Daoy (cell line): ENCODE data around the gene CYP27C1. TPM values are rescaled to one million over a fixed set of nuclear protein-coding genes. Genes with fewer than 3 reads are reported as not detected.

ENCODE experiments used
- DNase-seq: peaks from one replicate; pipeline ENCODE4 v3.0.0-alpha.2; 2015; ENCODE audit warnings: low read depth
- total RNA-seq: library from RNA; depleted of rRNA; stranded (reverse); fragments of >200 nt; shearing (Covaris generic); gene quantifications from 2 replicates; pipeline ENCODE4 v1.2.3, GENCODE V29; 2014

Gene CYP27C1
- total RNA-seq, 1 experiment from 2014 or later = 0.34 TPM

DNA sequence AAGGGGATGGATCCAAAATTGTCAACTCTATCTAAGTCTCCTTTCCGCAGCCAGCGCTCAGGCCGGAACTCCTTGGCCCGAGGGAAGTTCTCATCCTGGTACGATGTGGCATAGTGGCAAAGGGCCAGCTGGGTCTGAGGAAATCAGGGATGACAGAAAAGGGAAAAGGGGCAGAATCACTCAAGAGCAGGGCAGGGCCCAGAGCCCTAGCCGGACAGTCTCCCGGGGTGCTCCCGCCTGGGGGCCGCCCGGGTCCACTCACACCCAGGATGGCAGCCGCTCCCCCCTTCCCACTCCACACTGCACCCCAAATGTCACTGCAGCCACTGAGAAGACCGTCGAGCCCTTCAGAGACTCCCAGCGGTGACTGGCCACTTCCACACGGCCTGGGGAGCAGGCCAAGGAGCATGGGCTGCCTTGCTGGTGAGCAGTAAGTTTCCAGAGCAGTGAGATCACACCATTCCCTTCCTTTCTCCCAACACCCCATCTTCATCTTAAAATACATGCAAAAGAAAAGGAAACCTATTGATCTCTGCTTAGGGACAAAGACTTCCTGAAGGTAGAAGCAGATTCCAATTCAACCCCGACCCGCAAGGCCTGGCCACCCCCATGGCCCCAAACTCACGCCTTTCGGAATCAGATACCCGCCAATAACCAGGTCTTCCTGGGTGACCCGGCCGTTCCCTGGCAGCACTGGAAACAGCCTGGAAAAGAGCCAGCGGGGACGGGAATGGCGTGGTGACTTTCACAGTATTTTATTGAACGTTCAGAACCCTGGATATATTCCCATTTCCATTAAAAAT is 26.7 kb downstream of the CYP27C1 start:
- DNase-seq = no peak

DNA sequence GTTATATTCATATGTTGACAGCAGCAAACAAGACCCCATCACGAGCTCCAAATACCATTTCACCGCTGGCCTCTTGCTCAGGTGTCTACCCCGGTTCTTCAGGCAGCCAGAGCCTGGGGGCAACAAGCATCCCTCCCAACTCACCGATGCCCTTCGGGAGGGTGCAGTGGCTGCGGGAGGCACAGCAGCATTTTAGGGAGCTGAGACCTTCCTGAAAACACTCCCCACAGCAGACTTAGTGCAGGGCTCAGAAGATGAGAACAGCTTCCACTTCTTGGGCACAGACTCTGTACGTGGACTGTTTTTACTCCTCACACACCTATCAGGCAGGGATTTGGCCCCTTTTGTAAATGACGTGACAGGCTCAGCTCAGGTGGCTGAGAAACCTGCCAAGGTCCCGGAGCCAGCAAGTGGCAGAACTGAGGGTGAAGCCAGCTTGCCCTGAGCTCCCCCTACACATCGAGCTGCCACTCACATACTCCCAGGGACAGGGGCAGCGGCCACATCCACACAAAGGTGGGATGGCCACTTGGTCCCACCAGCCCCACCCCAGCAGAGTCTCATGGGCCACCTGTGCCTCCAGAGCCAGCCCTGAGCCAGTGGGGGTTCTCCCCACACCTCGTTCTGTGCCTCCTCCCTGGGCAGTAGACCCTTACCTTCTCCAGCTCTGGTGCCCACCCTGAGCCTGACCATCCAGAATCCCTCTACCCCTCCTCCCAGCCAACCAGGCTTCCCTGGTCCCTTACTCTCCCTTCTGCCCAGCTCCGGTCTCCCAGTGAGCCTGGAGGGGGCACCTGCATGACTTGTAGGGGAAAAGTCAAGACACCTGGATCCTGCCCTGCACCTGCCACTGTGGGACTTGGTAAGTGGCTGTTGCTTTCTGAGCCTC is 28.5 kb downstream of the CYP27C1 start:
- DNase-seq = no peak

- no peak for DNase-seq
Observed at GRCh38 chr2:127188797-127189196, 31.3 kb downstream of the CYP27C1 start.

DNA sequence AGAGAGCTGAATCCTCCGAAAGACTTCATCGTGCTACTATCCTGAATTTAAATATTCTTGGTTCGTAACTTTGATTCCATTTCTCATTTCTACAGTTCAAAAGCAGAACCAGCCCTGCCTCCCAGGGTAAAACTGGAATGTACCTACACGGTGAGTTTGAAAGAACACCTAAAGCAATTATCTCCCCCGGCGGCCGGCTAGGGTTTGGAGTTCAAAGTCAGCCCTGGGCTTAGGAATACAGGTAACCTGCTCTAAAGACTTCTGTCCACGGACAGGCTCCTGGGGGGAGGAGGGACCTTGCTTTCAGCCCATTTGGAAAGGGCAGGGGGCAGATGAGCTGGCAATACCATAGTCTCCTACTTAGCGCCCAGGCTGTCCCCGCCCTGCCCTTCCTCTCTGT is 32.3 kb downstream of the CYP27C1 start:
- DNase-seq = no peak

DNA sequence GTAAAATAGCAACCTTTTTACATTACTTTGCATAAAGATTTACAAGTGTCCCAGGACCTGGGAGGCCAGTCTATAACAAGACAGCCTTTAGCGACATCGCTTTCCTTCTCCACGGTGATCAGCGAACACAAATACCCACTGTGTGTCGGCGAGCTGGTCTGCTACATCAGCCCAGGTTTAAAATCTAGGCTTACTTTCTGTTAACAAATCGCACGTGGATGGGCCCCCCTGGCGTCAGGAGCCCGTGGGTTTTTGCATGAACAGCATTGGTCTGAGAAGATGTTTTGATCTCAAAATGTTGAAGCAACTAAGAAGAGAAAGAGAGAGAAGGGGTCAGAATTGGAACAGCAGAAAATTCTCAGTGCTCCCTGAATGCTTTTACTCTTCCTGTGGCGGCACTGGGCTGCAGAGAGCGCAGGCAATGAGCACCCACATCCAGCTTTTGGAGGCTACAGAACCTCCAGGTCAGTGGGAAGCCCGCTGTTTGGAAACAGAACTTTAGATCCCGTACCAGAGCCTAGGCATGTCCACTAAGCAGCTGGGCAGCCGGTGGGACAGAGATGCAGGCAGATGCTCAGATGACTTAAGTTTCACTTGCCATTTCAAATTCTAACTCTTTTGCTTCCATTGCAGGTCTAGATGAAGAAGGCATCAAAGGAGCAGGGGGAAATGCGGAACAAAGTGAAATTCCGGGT is 32.9 kb downstream of the CYP27C1 start:
- DNase-seq = no peak

GRCh38 chr2:127185705-127186104 is 34.4 kb downstream of the CYP27C1 start:
- no peak for DNase-seq

- no peak for DNase-seq
Observed at GRCh38 chr2:127185093-127185492, 35.0 kb downstream of the CYP27C1 start.

DNA sequence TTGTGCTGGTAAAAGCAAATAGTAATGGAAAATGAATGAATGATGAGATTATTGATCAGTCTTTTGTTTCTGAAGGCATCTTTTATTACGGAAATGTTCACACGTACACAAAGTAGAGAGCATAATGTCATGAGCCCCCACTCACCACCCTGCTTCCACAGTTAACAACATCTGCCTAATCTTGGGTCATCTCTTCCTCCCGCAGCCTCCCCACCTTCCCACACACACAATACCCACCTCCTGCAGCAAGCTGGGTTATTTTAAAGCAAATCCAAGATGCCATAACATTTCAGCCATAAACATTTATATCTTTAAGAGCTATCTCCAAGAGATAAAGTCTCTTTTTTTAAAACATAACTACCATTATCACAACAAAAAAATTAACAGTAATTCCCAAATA is 36.3 kb downstream of the CYP27C1 start:
- DNase-seq = no peak

DNA sequence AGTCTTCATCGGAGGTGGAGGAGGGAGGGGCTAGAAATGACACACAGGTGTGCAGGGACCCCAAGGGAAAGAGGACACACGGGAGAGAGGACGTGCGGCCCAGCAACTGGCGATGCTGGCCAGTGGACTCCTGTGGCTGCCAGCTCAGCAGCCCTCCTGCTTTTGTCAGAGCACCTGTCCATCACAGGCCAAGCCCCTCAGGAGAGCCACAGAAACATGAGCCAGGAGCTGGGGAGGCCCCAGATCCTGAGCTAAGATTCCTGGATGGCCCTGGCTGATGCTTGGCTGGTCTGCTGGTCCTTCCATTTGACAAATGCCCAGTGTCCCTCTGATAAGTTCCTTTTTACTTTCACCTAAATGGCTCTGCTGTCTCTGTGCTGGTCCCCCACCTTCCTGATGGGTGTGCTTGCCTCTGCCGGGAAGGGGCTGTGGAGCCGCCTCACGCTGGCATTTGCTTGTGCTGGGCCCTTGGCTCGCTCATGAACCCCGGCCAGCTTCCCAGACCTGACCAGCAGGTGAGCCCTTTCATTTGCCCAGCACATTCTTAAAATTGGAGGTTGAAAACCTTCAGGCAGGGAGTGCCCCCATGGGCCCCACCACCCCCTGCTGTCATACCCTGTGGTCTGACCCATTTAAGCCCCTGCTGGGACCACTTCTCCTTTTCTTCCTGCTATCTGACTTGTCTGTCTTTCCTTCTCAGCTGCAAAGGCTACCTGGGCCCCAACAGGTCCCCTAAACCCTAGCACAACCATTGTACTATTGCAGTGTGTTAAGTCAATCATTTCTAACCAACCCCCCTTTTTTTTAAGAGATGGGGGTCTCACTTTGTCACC is 37.3 kb downstream of the CYP27C1 start:
- no peak for DNase-seq

DNA sequence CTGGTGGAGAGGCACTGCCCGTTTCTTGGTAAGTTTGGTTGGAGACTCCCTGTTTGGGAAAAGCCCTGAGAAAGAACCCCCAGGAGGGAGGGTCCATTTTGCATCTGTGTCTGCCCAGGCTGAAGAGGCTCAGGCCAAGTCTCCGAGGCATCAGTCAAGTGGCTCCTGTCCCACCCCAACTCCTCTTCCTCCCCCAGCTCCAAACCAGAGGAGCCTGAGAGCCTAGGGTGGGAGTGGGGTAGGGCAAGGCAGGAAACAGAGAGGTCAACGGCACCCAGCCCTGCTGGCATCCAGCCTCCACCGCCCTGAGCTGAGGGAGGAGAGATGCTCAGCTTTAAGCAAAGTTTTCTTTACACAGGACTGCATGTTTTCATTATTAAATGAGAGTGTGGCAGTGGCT is 38.2 kb downstream of the CYP27C1 start:
- no peak for DNase-seq

GRCh38 chr2:127179766-127180165 is 40.3 kb downstream of the CYP27C1 start:
- DNase-seq = no peak

- no peak for DNase-seq
Observed at GRCh38 chr2:127177617-127178263, 42.4 kb downstream of the CYP27C1 start.

GRCh38 chr2:127176371-127177311 is 43.5 kb downstream of the CYP27C1 start:
- no peak for DNase-seq

GRCh38 chr2:127175751-127176354 is 44.2 kb downstream of the CYP27C1 start:
- DNase-seq = no peak

GRCh38 chr2:127175041-127175721 is 44.9 kb downstream of the CYP27C1 start:
- DNase-seq = peak; percentile 35

DNA sequence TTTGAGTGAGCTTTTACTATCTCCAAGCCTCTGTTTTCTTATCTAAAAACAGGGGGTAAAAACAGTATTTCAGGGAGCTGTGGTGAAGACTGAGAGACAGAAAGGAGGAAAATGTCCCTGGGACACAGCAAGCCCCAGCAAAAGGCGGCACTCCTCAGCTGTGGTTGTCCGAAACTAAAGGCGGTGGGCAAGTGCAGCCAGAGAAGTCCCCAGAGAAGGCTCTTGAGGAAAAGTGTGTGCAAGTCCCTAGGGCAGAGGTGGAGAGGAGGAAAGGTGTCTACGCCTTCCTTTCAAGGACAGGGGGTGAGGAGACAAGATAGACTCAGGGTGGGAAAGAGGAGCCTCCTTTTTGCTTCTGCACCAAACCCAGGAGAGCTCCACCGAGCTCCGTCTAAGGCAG is 45.5 kb downstream of the CYP27C1 start:
- no peak for DNase-seq

- peak; percentile 42 for DNase-seq
Observed at GRCh38 chr2:127174136-127174535, 46.0 kb downstream of the CYP27C1 start.

DNA sequence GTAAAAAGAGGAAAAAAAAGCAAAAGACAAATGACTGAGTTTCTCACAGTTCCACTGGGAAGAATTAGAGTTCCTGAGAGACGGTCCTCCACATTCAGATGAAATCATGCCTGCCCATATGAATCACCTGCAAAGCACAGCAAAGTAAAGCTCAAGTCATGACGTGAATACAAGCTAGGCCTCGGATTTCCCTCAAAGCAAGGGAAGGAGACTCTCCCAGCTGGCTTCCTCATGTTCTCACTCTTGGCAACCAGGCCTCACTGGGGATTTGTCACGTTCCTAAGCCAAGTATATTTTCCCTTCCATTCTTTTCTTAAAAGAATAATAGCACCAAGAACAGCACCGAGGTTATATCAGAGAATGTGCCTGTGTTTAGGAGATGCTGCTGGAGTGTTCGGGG is 47.0 kb downstream of the CYP27C1 start:
- DNase-seq = peak; percentile 73

DNA sequence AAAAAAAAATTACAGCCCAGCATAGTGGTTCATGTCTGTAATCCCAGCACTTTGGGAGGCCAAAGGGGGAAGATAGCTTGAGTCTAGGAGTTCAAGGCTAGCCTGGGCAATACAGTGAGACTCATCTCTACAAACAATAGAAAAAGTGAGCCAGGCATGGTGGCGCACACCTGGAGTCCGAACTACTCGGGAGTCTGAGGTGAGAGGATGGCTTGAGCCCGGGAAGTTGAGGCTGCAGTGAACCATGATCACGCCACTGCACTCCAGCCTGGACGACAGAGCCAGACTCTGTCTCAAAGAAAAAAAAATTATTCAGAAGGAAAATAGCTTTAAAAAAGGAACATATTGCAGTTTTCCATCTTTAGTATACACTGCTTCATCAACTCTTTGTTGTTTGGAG is 47.8 kb downstream of the CYP27C1 start:
- DNase-seq = no peak
